COLO668 (cell line): ENCODE measurements around the gene CENPS.
"Not testable (repeated sequence)": the region's sequence is repeated elsewhere in the genome, so short reads cannot be mapped to it uniquely, and the experiment has no call there.

Experiments used
- DNase-seq: peaks from one replicate; lab custom pipeline; 2025; ENCODE audit not compliant: unreplicated experiment; lab: John Stamatoyannopoulos, UW

The CENPS gene

GRCh38 chr1:10430216-10431069 lies at the start of gene CENPS:
TSS of gene CENPS (plus strand) at chr1:10430433. CDS start at chr1:10430518, 85 bp downstream.
- DNase-seq, result peak; percentile 98

GRCh38 chr1:10380594-10381275 lies 49.5 kb upstream of the CENPS start:
- no peak for DNase-seq

GRCh38 chr1:10383630-10384029 lies 46.6 kb upstream of the CENPS start:
- DNase-seq, result no peak

- DNase-seq, result no peak
These were observed 46.0 kb upstream of the CENPS start for GRCh38 chr1:10384219-10384618.

- no peak for DNase-seq
These were observed 43.2 kb upstream of the CENPS start for GRCh38 chr1:10386761-10387676.

GRCh38 chr1:10387677-10388386 lies 42.4 kb upstream of the CENPS start:
- DNase-seq, result no peak

- DNase-seq, result no peak
These were observed 41.9 kb upstream of the CENPS start for GRCh38 chr1:10388387-10388715.

GRCh38 chr1:10389271-10389973 lies 40.8 kb upstream of the CENPS start:
- DNase-seq, result no peak

- no peak for DNase-seq
These were observed 33.4 kb upstream of the CENPS start for GRCh38 chr1:10396870-10397269.

- DNase-seq, result no peak
These were observed 31.9 kb upstream of the CENPS start for GRCh38 chr1:10398278-10398733.

GRCh38 chr1:10398734-10399443 lies 31.3 kb upstream of the CENPS start, which contains the start of gene PGD:
TSS of gene PGD (plus strand) at chr1:10399064. CDS start at chr1:10399118, 54 bp downstream.
- DNase-seq, result peak; percentile 100

- no peak for DNase-seq
These were observed 30.7 kb upstream of the CENPS start for GRCh38 chr1:10399444-10399941.

- no peak for DNase-seq
These were observed 30.2 kb upstream of the CENPS start for GRCh38 chr1:10400013-10400412.

GRCh38 chr1:10401281-10401680 lies 29.0 kb upstream of the CENPS start:
- no peak for DNase-seq

- DNase-seq, result no peak
These were observed 27.4 kb upstream of the CENPS start for GRCh38 chr1:10402729-10403274.

- DNase-seq, result no peak
These were observed 23.0 kb upstream of the CENPS start for GRCh38 chr1:10407201-10407600.

- DNase-seq, result no peak
These were observed 14.9 kb upstream of the CENPS start for GRCh38 chr1:10415211-10415930.

- not testable (repeated sequence) for DNase-seq
These were observed 14.3 kb upstream of the CENPS start for GRCh38 chr1:10415967-10416366.
